IPS-15b (cell line): ENCODE results near the gene DBT.
"Not testable (repeated sequence)": the region's sequence is repeated elsewhere in the genome, so short reads cannot be mapped to it uniquely, and the experiment has no call there.

ENCODE experiments used
- H3K27me3 ChIP-seq: one replicate; pipeline ENCODE4 v1.6.1; 2013; ENCODE audit warnings: low read length; ENCODE audit not compliant: control insufficient read depth, insufficient read depth
- H3K36me3 ChIP-seq: one replicate; pipeline ENCODE4 v1.6.1; 2013; ENCODE audit warnings: low read length; ENCODE audit not compliant: control insufficient read depth, insufficient read depth
- H3K4me1 ChIP-seq: one replicate; pipeline ENCODE4 v1.6.1; 2013; ENCODE audit warnings: mild to moderate bottlenecking, low read length; ENCODE audit not compliant: control insufficient read depth, insufficient read depth
- H3K4me3 ChIP-seq: one replicate; pipeline ENCODE4 v1.5.1; 2013; ENCODE audit warnings: low read depth, low read length
- H3K9ac ChIP-seq: one replicate; pipeline ENCODE4 v1.6.1; 2013; ENCODE audit warnings: low read depth, mild to moderate bottlenecking, low read length
- H3K9me3 ChIP-seq: one replicate; pipeline ENCODE4 v1.6.1; 2013; ENCODE audit warnings: mild to moderate bottlenecking, low read length; ENCODE audit not compliant: control insufficient read depth, insufficient read depth

The DBT gene

DNA sequence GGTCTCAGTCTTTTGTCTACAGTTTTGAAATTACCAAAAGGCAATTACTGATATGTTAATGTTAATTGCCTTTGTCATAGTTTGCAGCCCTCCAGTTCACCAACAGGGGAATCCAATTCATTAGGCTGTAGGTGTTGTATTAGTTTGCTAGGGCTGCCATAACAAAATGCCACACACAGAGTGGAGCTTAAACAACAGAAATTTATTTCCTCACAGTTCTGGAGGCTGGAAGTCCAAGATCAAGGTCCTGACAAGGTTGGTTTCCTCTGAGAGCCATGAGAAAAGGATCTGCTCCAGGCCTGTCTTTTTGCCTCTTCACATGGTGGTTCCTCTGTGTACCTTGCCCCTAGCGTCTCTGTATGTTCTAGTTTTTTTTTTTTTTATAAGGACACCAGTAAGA lies 17.6 kb upstream of the DBT start:
- H3K4me1 ChIP-seq, result no peaks in the 10 kb centered on the region
- peaks cover 3% of the 10 kb centered on the region for H3K36me3 ChIP-seq
- no peaks in the 10 kb centered on the region for H3K27me3 ChIP-seq
- no peaks in the 10 kb centered on the region for H3K9me3 ChIP-seq
- no peak overlapping the region for H3K9ac ChIP-seq
- H3K4me3 ChIP-seq, result peak overlapping the region; percentile 97

DNA sequence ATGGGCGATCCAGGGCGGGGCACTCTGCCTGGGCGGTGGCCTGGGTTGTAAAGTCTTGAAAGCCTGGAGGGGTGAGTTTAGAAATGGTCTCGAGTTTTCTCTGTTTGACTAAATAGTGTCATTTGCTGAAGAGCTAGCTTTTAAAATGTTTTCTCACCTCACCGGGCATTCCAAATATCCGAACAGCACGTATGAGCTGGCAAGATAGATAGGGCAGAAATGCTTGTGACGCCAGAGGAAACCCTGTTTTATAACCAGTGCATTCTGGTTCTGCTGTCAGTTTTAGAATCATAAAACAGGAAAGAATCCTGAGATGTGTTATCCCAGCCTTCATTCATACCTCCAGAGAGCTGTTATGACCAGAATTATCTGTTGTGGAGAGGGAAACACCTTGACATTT lies 17.1 kb upstream of the DBT start:
- peaks cover 3% of the 10 kb centered on the region for H3K36me3 ChIP-seq
- no peaks in the 10 kb centered on the region for H3K4me1 ChIP-seq
- peak overlapping the region; percentile 94 for H3K9ac ChIP-seq

DNA sequence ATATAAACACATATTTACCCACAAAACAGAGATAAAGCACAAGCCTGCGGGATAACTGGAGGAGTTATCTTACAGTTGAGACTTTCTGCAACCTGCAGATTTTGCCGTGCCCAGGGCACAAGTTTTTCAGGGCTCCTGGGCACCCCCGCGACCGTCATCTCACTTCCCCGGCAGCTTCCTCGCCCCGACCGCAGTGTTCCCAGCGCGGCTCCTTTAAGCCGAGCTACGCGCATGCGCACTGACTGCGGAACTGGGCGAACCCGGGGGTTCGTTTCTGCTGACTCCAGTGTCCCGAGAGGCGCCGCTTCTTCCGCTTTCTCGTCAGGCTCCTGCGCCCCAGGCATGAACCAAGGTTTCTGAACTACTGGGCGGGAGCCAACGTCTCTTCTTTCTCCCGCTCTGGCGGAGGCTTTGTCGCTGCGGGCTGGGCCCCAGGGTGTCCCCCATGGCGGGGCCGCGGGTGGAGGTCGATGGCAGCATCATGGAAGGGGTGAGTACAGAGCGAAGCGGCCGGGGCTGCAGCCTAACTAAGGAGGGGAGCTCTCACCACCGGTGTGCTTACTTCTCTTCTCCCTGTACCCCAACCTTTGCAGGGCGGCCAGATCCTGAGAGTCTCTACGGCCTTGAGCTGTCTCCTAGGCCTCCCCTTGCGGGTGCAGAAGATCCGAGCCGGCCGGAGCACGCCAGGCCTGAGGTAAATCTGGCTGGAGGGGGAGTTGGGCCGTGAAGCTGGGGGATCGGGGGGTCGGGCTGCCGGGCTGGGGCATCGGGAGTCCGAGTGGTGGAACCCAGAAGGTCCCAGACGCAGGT lies 16.5 kb upstream of the DBT start, which contains the start of gene RTCA:
TSS of gene RTCA (plus strand) at position 286 of the 810 bp plus-strand sequence. CDS start at position 446, 160 bp downstream.
- H3K9ac ChIP-seq, result peak within 1 kb of the TSS; percentile 94
- H3K36me3 ChIP-seq, result peaks cover 3% of the 10 kb centered on the region
- no peaks in the 10 kb centered on the region for H3K4me1 ChIP-seq
- H3K4me3 ChIP-seq, result peak within 1 kb of the TSS; percentile 97
- no peaks in the 10 kb centered on the region for H3K9me3 ChIP-seq
- H3K27me3 ChIP-seq, result no peaks in the 10 kb centered on the region

More for the DNA sequence above, 17.1 kb upstream of the DBT start:
- Histone ChIP-seq H3K4me3 (peak overlapping the region; percentile 97), H3K27me3 (no peaks in the 10 kb centered on the region), H3K9me3 (no peaks in the 10 kb centered on the region)

- Histone ChIP-seq H3K4me3 (peak overlapping the region; percentile 97), H3K27me3 (no peaks in the 10 kb centered on the region), H3K4me1 (no peaks in the 10 kb centered on the region), H3K9me3 (no peaks in the 10 kb centered on the region), H3K9ac (peak overlapping the region; percentile 82), H3K36me3 (no peaks in the 10 kb centered on the region)
Measured at GRCh38 chr1:100265562-100265930, 15.9 kb upstream of the DBT start.

DNA sequence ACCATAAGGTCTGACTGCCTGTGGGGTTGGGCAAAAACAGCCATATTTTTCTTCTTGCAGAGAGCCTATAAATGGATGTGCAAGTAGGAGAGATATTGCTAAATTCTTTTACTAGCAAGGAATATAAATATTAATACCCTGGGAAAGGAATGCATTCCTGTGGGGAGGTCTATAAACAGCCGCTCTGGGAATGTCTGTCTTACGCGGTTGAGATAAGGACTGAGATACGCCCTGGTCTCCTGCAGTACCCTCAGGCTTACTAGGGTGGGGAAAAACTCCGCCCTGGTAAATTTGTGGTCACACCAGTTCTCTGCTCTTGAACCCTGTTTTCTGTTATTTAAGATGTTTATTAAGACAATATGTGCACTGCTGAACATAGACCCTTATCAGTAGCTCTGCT lies 14.4 kb upstream of the DBT start:
- not testable (repeated sequence) for H3K27me3 ChIP-seq

GRCh38 chr1:100261686-100262085 lies 12.1 kb upstream of the DBT start:
- Histone ChIP-seq H3K9me3 (no peaks in the 10 kb centered on the region), H3K9ac (no peak overlapping the region), H3K36me3 (no peaks in the 10 kb centered on the region), H3K4me3 (no peak overlapping the region), H3K4me1 (no peaks in the 10 kb centered on the region), H3K27me3 (no peaks in the 10 kb centered on the region)

More for the DNA sequence above, 14.4 kb upstream of the DBT start:
- H3K9ac ChIP-seq, H3K9me3 ChIP-seq, H3K4me1 ChIP-seq, H3K4me3 ChIP-seq, H3K36me3 ChIP-seq: not testable (repeated sequence)

- H3K4me3 ChIP-seq, H3K9me3 ChIP-seq, H3K4me1 ChIP-seq, H3K36me3 ChIP-seq, H3K27me3 ChIP-seq, H3K9ac ChIP-seq: not testable (repeated sequence)
Measured at GRCh38 chr1:100258427-100258826, 8.8 kb upstream of the DBT start.

- H3K4me3 ChIP-seq, H3K27me3 ChIP-seq, H3K9me3 ChIP-seq, H3K9ac ChIP-seq, H3K36me3 ChIP-seq, H3K4me1 ChIP-seq: not testable (repeated sequence)
Measured at GRCh38 chr1:100256273-100256672, 6.6 kb upstream of the DBT start.

DNA sequence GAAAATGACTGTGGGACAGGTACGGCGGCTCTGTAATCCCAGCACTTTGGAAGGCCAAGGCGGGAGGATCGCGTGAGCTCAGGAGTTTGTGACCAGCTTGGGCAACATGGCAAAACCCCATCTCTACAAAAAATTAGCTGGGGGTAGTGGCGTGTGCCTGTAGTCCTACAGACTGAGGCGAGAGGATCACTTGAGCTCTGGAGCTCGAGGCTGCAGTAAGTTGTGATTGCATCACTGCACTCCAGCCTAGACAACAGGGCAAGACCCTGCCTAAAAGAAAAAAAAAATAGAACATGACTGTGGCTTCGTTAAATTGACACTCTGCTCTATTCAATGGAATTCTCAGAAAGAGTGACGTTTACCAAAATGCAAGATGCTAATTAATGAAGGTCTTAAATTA lies 3.9 kb upstream of the DBT start:
- Histone ChIP-seq H3K9me3 (no peaks in the 10 kb centered on the region), H3K4me3 (no peak overlapping the region), H3K27me3 (no peaks in the 10 kb centered on the region), H3K4me1 (peaks cover 10% of the 10 kb centered on the region), H3K36me3 (no peaks in the 10 kb centered on the region), H3K9ac (no peak overlapping the region)

GRCh38 chr1:100252901-100253300 lies 3.3 kb upstream of the DBT start:
- Histone ChIP-seq H3K4me1 (peaks cover 11% of the 10 kb centered on the region), H3K27me3 (no peaks in the 10 kb centered on the region), H3K9me3 (no peaks in the 10 kb centered on the region), H3K9ac (no peak overlapping the region), H3K4me3 (no peak overlapping the region), H3K36me3 (no peaks in the 10 kb centered on the region)

DNA sequence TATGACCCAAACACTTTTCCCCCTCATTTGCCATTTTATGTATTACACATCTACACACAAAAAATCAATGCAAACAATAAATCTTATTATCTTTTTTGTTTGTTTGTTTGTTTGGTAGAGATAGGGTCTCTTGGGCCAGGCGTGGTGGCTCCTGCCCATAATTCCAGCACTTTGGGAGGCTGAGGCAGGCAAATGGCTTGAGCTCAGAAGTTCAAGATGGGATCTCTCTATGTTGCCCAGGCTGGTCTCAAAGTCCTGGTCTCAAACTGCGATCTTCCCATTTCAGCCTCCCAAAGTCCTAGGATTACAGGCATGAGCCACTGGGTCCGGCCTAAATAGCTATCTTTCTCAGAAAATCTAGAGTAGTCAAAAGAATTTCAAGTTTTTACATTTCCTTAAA lies 1.2 kb upstream of the DBT start:
- no peaks in the 10 kb centered on the region for H3K9me3 ChIP-seq
- H3K36me3 ChIP-seq, result no peaks in the 10 kb centered on the region
- H3K4me1 ChIP-seq, result peaks cover 11% of the 10 kb centered on the region
- H3K9ac ChIP-seq, result no peak overlapping the region
- no peak overlapping the region for H3K4me3 ChIP-seq
- H3K27me3 ChIP-seq, result no peaks in the 10 kb centered on the region

DNA sequence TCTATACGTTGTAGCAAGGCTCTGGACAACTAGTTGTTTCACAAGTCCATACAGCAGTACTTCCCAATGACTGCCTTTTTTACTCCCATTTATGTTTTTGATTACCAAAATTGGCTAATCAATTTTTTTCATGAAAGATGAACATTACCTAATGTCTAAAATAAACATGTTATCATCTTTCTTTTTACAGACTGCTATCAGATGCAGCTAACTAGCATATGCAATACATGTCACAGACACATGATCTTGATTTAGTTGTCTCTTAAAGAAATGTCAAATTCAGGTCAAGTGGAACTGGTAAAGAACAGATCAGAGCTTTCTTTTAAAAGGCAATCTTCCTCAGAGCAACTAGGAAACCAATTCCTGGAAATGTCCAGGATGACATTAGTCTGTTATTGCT lies 630 bp upstream of the DBT start:
- peaks cover 11% of the 10 kb centered on the region for H3K4me1 ChIP-seq
- no peaks in the 10 kb centered on the region for H3K27me3 ChIP-seq
- H3K9ac ChIP-seq, result no peak overlapping the region
- peak overlapping the region; percentile 96 for H3K4me3 ChIP-seq
- H3K36me3 ChIP-seq, result no peaks in the 10 kb centered on the region
- H3K9me3 ChIP-seq, result no peaks in the 10 kb centered on the region
